Breast epithelium (tissue), 4 donors: Measurements from ENCODE around the gene AIG1. TPM values are rescaled to one million over a fixed set of nuclear protein-coding genes. Genes with fewer than 3 reads are reported as not detected.

Experiments used
- DNase-seq, 2 donors: peaks; one replicate each; pipeline ENCODE4 v3.0.0-alpha.2; 2019; ENCODE audit warnings: low spot score in 2 of 2
- H3K27ac ChIP-seq, 2 donors: fragments of 200-600 bp; sonication (generic) in 1 of 2; one replicate each; pipeline ENCODE4 v1.5.1; 2016 to 2019; ENCODE audit warnings: mild to moderate bottlenecking in 1 of 2
- H3K27me3 ChIP-seq, 2 donors: fragments of 200-600 bp; sonication (generic) in 1 of 2; one replicate each; pipeline versions ENCODE4 v1.5.1 to v1.6.0; 2017 to 2019; ENCODE audit warnings: control low read depth in 1 of 2, mild to moderate bottlenecking in 1 of 2
- H3K36me3 ChIP-seq: fragments of 200-600 bp; one replicate; pipeline ENCODE4 v1.5.1; 2019
- H3K4me1 ChIP-seq, 2 donors: fragments of 200-600 bp; sonication (generic); one replicate each; pipeline ENCODE4 v1.5.1; 2016 to 2019; ENCODE audit warnings: control low read depth in 1 of 2
- H3K4me3 ChIP-seq, 3 donors: fragments of 200-600 bp; sonication (generic); 1 replicate in 2 of 3; 2 replicates in 1 of 3; pipeline ENCODE4 v1.5.1; 2016 to 2019; ENCODE audit warnings: mild to moderate bottlenecking in 3 of 3, moderate library complexity in 2 of 3
- H3K9me3 ChIP-seq, 2 donors: fragments of 200-600 bp; sonication (generic) in 1 of 2; one replicate each; pipeline ENCODE4 v1.5.1; 2016 to 2019; ENCODE audit warnings: control low read depth in 1 of 2
- POLR2A ChIP-seq: fragments of 450-650 bp; IDR thresholded peaks from one replicate; pipeline ENCODE4 v1.6.1; 2016; ENCODE audit warnings: antibody characterized with exemption, mild to moderate bottlenecking, moderate library complexity
- POLR2AphosphoS5 ChIP-seq, 3 donors: sonication (generic); formaldehyde crosslinking; IDR thresholded peaks; one replicate each; pipeline ENCODE4 v1.6.1; 2017; ENCODE audit warnings: antibody characterized with exemption in 3 of 3
- intact Hi-C: fragments of 100-400 bp; cut with DNase I; formaldehyde crosslinking; loops from one replicate; pipeline ENCODE4 v1.15.1; 2023; ENCODE audit warnings: low total_unique reads
- total RNA-seq, 3 donors: library from RNA; depleted of rRNA; stranded (reverse); fragments of >200 nt; gene quantifications; one replicate each; pipeline ENCODE4 v1.1.0, GENCODE V29; 2016
- TF ChIP-seq, protein P1 (sequence below), 3 donors: fragments of 450-650 bp; IDR thresholded peaks; one replicate each; pipeline ENCODE4 v1.5.1; 2016 to 2017; ENCODE audit warnings: antibody characterized with exemption in 3 of 3, mild to moderate bottlenecking in 3 of 3, moderate library complexity in 3 of 3

Gene AIG1
- total RNA-seq, 3 donors from 2014 or later: 43.0 to 53.6 (median 44.2) TPM

- H3K27me3 ChIP-seq: no peaks in the 10 kb centered on the region
- H3K9me3 ChIP-seq: no peaks in the 10 kb centered on the region
- H3K4me1 ChIP-seq: no peaks in the 10 kb centered on the region
- intact Hi-C loops: no loop called here
- H3K4me3 ChIP-seq: no peak overlapping the region
- no peaks in the 10 kb centered on the region for H3K36me3 ChIP-seq
- TF ChIP-seq POLR2AphosphoS5 (IDR thresholded peaks at IDR 0.05) (no peak), POLR2A (no peak)
- TF ChIP-seq, protein P1, sequence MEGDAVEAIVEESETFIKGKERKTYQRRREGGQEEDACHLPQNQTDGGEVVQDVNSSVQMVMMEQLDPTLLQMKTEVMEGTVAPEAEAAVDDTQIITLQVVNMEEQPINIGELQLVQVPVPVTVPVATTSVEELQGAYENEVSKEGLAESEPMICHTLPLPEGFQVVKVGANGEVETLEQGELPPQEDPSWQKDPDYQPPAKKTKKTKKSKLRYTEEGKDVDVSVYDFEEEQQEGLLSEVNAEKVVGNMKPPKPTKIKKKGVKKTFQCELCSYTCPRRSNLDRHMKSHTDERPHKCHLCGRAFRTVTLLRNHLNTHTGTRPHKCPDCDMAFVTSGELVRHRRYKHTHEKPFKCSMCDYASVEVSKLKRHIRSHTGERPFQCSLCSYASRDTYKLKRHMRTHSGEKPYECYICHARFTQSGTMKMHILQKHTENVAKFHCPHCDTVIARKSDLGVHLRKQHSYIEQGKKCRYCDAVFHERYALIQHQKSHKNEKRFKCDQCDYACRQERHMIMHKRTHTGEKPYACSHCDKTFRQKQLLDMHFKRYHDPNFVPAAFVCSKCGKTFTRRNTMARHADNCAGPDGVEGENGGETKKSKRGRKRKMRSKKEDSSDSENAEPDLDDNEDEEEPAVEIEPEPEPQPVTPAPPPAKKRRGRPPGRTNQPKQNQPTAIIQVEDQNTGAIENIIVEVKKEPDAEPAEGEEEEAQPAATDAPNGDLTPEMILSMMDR (IDR thresholded peaks at IDR 0.05): no peak
- DNase-seq: no peak
- no peak overlapping the region for H3K27ac ChIP-seq
Measured at GRCh38 chr6:143169440-143169839, 108.8 kb downstream of the AIG1 start.

GRCh38 chr6:143174516-143174915 is 113.8 kb downstream of the AIG1 start:
- Histone ChIP-seq H3K4me3 (no peak overlapping the region), H3K4me1 (no peaks in the 10 kb centered on the region), H3K9me3 (peaks cover 0 to 7% of the 10 kb centered on the region in 2 donors), H3K27ac (no peak overlapping the region), H3K36me3 (no peaks in the 10 kb centered on the region), H3K27me3 (no peaks in the 10 kb centered on the region)
- TF ChIP-seq, protein P1 (IDR thresholded peaks at IDR 0.05): no peak
- TF ChIP-seq POLR2AphosphoS5 (IDR thresholded peaks at IDR 0.05): no peak
- no peak for TF ChIP-seq POLR2A
- intact Hi-C loops: no loop called here
- no peak for DNase-seq

DNA sequence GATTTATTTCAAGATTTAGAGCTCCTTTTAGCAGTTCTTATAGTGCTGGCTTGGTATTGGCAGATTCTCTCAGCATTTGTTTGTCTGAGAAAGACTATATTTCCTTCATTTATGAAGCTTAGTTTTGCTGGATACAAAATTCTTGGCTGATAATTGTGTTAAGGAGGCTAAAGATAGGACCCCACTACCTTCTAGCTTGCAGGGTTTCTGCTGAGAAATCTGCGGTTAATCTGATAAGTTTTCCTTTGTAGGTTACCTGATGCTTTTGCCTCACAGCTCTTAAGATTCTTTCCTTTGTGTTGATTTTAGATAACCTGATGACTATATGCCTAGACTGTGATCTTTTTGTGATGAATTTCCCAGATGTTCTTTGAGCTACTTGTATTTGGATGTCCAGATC is 114.3 kb downstream of the AIG1 start:
- TF ChIP-seq POLR2AphosphoS5 (IDR thresholded peaks at IDR 0.05): no peak
- TF ChIP-seq, protein P1 (IDR thresholded peaks at IDR 0.05): no peak
- TF ChIP-seq POLR2A: no peak
- Histone ChIP-seq H3K27me3 (no peaks in the 10 kb centered on the region), H3K36me3 (no peaks in the 10 kb centered on the region), H3K4me1 (no peaks in the 10 kb centered on the region), H3K4me3 (no peak overlapping the region), H3K9me3 (peaks cover 0 to 7% of the 10 kb centered on the region in 2 donors), H3K27ac (no peak overlapping the region)
- intact Hi-C loops: no loop called here
- DNase-seq: no peak

GRCh38 chr6:143176090-143177021 is 115.7 kb downstream of the AIG1 start:
- no peak for TF ChIP-seq POLR2AphosphoS5 (IDR thresholded peaks at IDR 0.05)
- TF ChIP-seq, protein P1 (IDR thresholded peaks at IDR 0.05): no peak
- no peak for TF ChIP-seq POLR2A
- Histone ChIP-seq H3K4me1 (no peaks in the 10 kb centered on the region), H3K36me3 (no peaks in the 10 kb centered on the region), H3K9me3 (peaks cover 0 to 7% of the 10 kb centered on the region in 2 donors), H3K27me3 (no peaks in the 10 kb centered on the region), H3K4me3 (no peak overlapping the region), H3K27ac (no peak overlapping the region)
- DNase-seq: no peak
- intact Hi-C loops: no loop called here

GRCh38 chr6:143177706-143178105 is 117.0 kb downstream of the AIG1 start:
- Histone ChIP-seq H3K27ac (no peak overlapping the region), H3K9me3 (peaks cover 0 to 7% of the 10 kb centered on the region in 2 donors), H3K36me3 (no peaks in the 10 kb centered on the region), H3K4me1 (no peaks in the 10 kb centered on the region), H3K4me3 (no peak overlapping the region), H3K27me3 (no peaks in the 10 kb centered on the region)
- no peak for DNase-seq
- TF ChIP-seq, protein P1 (IDR thresholded peaks at IDR 0.05): no peak
- TF ChIP-seq POLR2A (no peak), POLR2AphosphoS5 (IDR thresholded peaks at IDR 0.05) (no peak)
- intact Hi-C loops: no loop called here
